Keratinocyte (primary cell): ENCODE measurements around the gene GLYATL1. TPM values are rescaled to one million over a fixed set of nuclear protein-coding genes. Genes with fewer than 3 reads are reported as not detected.
A peak's percentile ranks its signal among the peaks of the same experiment; 100 is the strongest.

Source experiments
- DNase-seq: peaks from one replicate; pipeline ENCODE4 v3.0.0-alpha.2; 2011; ENCODE audit warnings: low read depth, missing footprints, low spot score
- FAIRE-seq: peaks from 2 replicates; lab custom pipeline; 2011; peaks lifted over from hg19 to GRCh38; lab: Jason Lieb, UNC
- H2AFZ ChIP-seq: 2 replicates; pipeline ENCODE4 v1.6.0; 2012; ENCODE audit warnings: low read length, control low read depth, inconsistent platforms; ENCODE audit not compliant: control insufficient read depth
- H3K27ac ChIP-seq: 2 replicates; pipeline ENCODE4 v1.5.1; 2011; ENCODE audit warnings: low read length; ENCODE audit not compliant: control insufficient read depth, insufficient read depth
- H3K27me3 ChIP-seq: 3 replicates; pipeline ENCODE4 v1.6.0; 2011; ENCODE audit warnings: low read length; ENCODE audit not compliant: control insufficient read depth, insufficient read depth; ENCODE audit errors: extremely low read depth
- H3K36me3 ChIP-seq, 2 experiments: 2 replicates in 1 of 2; 3 replicates in 1 of 2; pipeline ENCODE4 v1.5.1; 2011; ENCODE audit warnings: low read length in 2 of 2, mild to moderate bottlenecking in 1 of 2; ENCODE audit not compliant: control insufficient read depth in 2 of 2, insufficient read depth in 2 of 2; ENCODE audit errors: extremely low read depth in 1 of 2
- H3K4me1 ChIP-seq: 3 replicates; pipeline ENCODE4 v1.5.1; 2011; ENCODE audit warnings: low read length; ENCODE audit not compliant: control insufficient read depth, insufficient read depth; ENCODE audit errors: extremely low read depth
- H3K4me2 ChIP-seq: 3 replicates; pipeline ENCODE4 v1.6.0; 2011; ENCODE audit warnings: low read depth, low read length; ENCODE audit not compliant: control insufficient read depth, insufficient read depth; ENCODE audit errors: extremely low read depth
- H3K4me3 ChIP-seq, 3 experiments: fragments of 200-600 bp in 1 of 3; sonication (generic) in 1 of 3; 2 replicates in 2 of 3; 3 replicates in 1 of 3; pipeline ENCODE4 v1.5.1; 2011 to 2016; ENCODE audit warnings: low read length in 3 of 3, mild to moderate bottlenecking in 3 of 3, control low read depth in 2 of 3, inconsistent platforms in 1 of 3, low read depth in 1 of 3, mixed read lengths in 1 of 3, mixed run types in 1 of 3, moderate library complexity in 1 of 3; ENCODE audit not compliant: control insufficient read depth in 2 of 3, insufficient read depth in 2 of 3; ENCODE audit errors: extremely low read depth in 1 of 3
- H3K79me2 ChIP-seq: 2 replicates; pipeline ENCODE4 v1.6.0; 2012; ENCODE audit warnings: low read length; ENCODE audit not compliant: control insufficient read depth, insufficient read depth
- H3K9ac ChIP-seq: 3 replicates; pipeline ENCODE4 v1.6.0; 2011; ENCODE audit warnings: low read length; ENCODE audit not compliant: control insufficient read depth, insufficient read depth; ENCODE audit errors: extremely low read depth
- H3K9me1 ChIP-seq: 3 replicates; pipeline ENCODE4 v1.6.0; 2011; ENCODE audit warnings: low read length; ENCODE audit not compliant: control insufficient read depth, insufficient read depth; ENCODE audit errors: extremely low read depth
- H3K9me3 ChIP-seq: 2 replicates; pipeline ENCODE4 v1.5.1; 2012; ENCODE audit warnings: low read depth, low read length; ENCODE audit not compliant: control insufficient read depth
- H4K20me1 ChIP-seq: 3 replicates; pipeline ENCODE4 v1.6.0; 2011; ENCODE audit warnings: low read length; ENCODE audit not compliant: control insufficient read depth, insufficient read depth; ENCODE audit errors: extremely low read depth
- EZH2 ChIP-seq: IDR thresholded peaks from one replicate; pipeline ENCODE4 v1.6.1; 2012; ENCODE audit warnings: inconsistent platforms, mild to moderate bottlenecking, low read length, moderate library complexity
- dilution Hi-C: fragments of 300-500 bp; cut with MboI; formaldehyde crosslinking; loops from one replicate; pipeline ENCODE4 v1.7.0; 2020; ENCODE audit warnings: low sequenced_read_pairs; ENCODE audit not compliant: extremely low pct_ligation_motif_present
- polyA plus RNA-seq, 5 experiments: library from polyadenylated mRNA; depleted of rRNA in 3 of 5; stranded (reverse) in 3 of 5; stranded (forward) in 1 of 5; unstranded in 1 of 5; fragments of >200 nt; gene quantifications; 1 replicate in 1 of 5; 2 replicates in 3 of 5; 3 replicates in 1 of 5; pipeline versions ENCODE4 v1.2.1 to v1.2.3, GENCODE V29; 2011 to 2012; ENCODE audit warnings: missing spikeins in 2 of 5, low read depth in 1 of 5, low replicate concordance in 1 of 5
- TF ChIP-seq, protein P1 (sequence below), 3 experiments: IDR thresholded peaks in 1 of 3; conservative IDR thresholded peaks in 1 of 3; optimal IDR thresholded peaks in 1 of 3; 2 replicates in 2 of 3; 3 replicates in 1 of 3; pipeline versions ENCODE3 to v1.5.1; 2011; ENCODE audit warnings: low read length in 3 of 3, mild to moderate bottlenecking in 3 of 3, moderate library complexity in 2 of 3, control low read depth in 1 of 3, inconsistent platforms in 1 of 3; ENCODE audit not compliant: insufficient read depth in 2 of 3; ENCODE audit errors: extremely low read depth in 1 of 3

Gene GLYATL1
- polyA plus RNA-seq, 1 donor (not counting 4 experiments of a cell fraction or from before 2014, with no cell fraction given): 0.26 TPM

DNA sequence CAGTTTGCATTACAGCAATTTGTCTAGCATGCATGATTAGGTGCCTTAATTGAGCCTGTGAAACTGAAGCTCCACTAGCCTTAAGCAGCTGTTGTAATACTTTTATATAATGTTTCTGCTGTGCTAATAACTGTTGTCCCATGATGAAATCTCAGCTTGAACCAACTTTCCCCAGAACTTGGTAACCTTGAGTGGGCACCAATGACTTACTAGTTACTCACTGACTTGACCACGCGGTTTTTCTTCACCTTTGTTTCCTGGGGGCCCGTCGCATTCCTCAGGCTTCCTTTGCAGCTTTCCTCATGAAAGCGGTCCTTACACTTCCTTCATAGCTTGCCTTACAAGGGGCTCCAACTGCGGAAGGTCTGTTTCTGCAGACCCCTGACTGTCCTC lies 11.2 kb upstream of the GLYATL1 start:
- Histone ChIP-seq H2AFZ (peak overlapping the region; percentile 43), H3K27me3 (no peaks in the 10 kb centered on the region), H3K9me3 (no peaks in the 10 kb centered on the region), H3K9ac (no peak overlapping the region), H3K4me2 (peak overlapping the region; percentile 44), H3K79me2 (no peaks in the 10 kb centered on the region), H3K27ac (no peak overlapping the region), H4K20me1 (no peaks in the 10 kb centered on the region), H3K9me1 (no peaks in the 10 kb centered on the region), H3K36me3 (no peaks in the 10 kb centered on the region), H3K4me3 (no peak overlapping the region), H3K4me1 (peaks cover 16% of the 10 kb centered on the region)
- TF ChIP-seq EZH2: no peak
- TF ChIP-seq, protein P1, sequence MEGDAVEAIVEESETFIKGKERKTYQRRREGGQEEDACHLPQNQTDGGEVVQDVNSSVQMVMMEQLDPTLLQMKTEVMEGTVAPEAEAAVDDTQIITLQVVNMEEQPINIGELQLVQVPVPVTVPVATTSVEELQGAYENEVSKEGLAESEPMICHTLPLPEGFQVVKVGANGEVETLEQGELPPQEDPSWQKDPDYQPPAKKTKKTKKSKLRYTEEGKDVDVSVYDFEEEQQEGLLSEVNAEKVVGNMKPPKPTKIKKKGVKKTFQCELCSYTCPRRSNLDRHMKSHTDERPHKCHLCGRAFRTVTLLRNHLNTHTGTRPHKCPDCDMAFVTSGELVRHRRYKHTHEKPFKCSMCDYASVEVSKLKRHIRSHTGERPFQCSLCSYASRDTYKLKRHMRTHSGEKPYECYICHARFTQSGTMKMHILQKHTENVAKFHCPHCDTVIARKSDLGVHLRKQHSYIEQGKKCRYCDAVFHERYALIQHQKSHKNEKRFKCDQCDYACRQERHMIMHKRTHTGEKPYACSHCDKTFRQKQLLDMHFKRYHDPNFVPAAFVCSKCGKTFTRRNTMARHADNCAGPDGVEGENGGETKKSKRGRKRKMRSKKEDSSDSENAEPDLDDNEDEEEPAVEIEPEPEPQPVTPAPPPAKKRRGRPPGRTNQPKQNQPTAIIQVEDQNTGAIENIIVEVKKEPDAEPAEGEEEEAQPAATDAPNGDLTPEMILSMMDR (optimal IDR thresholded peaks at IDR 0.05 in 1 of 3, IDR thresholded peaks at IDR 0.05 in 1 of 3, conservative IDR thresholded peaks at IDR 0.05 in 1 of 3; ENCODE audit: extremely low read depth in 1 of 3, insufficient read depth in 2 of 3, low read length in 3 of 3): no peak
- no peak for DNase-seq
- dilution Hi-C loops: no loop called here
- FAIRE-seq: no peak

DNA sequence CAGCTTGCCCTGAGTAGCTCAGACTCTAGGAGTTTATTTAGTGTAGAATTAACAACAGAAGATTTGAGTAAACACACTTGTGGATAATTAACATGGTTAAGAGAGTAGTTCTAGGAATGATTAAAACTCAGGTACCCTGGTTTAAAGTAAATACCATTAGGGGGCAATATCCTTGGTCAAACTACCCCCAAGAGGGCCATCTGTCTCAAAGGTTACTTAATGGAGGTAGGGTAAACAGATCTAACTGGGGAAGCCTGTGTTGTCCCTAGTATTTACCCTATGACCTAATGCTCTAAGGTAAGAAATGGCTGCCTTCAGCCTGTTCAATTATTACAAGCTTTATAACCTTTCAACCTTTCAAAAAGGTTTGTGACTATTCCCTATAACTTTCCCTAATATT lies 10.6 kb upstream of the GLYATL1 start:
- Histone ChIP-seq H3K4me1 (peaks cover 13% of the 10 kb centered on the region), H3K27me3 (no peaks in the 10 kb centered on the region), H2AFZ (no peak overlapping the region), H4K20me1 (no peaks in the 10 kb centered on the region), H3K9ac (no peak overlapping the region), H3K4me3 (no peak overlapping the region), H3K9me1 (no peaks in the 10 kb centered on the region), H3K27ac (no peak overlapping the region), H3K4me2 (no peak overlapping the region), H3K36me3 (no peaks in the 10 kb centered on the region), H3K9me3 (no peaks in the 10 kb centered on the region), H3K79me2 (no peaks in the 10 kb centered on the region)
- FAIRE-seq (no peak), DNase-seq (no peak)
- no peak for TF ChIP-seq EZH2
- TF ChIP-seq, protein P1 (optimal IDR thresholded peaks at IDR 0.05 in 1 of 3, IDR thresholded peaks at IDR 0.05 in 1 of 3, conservative IDR thresholded peaks at IDR 0.05 in 1 of 3; ENCODE audit: extremely low read depth in 1 of 3, insufficient read depth in 2 of 3, low read length in 3 of 3): no peak
- dilution Hi-C loops: no loop called here
